Measurements from ENCODE around the gene HYAL1.

HYAL1 gene

GRCh38 chr3:50325497-50326181, 22.3 kb upstream of the HYAL1 start:
- TF ChIP-seq, protein P1, sequence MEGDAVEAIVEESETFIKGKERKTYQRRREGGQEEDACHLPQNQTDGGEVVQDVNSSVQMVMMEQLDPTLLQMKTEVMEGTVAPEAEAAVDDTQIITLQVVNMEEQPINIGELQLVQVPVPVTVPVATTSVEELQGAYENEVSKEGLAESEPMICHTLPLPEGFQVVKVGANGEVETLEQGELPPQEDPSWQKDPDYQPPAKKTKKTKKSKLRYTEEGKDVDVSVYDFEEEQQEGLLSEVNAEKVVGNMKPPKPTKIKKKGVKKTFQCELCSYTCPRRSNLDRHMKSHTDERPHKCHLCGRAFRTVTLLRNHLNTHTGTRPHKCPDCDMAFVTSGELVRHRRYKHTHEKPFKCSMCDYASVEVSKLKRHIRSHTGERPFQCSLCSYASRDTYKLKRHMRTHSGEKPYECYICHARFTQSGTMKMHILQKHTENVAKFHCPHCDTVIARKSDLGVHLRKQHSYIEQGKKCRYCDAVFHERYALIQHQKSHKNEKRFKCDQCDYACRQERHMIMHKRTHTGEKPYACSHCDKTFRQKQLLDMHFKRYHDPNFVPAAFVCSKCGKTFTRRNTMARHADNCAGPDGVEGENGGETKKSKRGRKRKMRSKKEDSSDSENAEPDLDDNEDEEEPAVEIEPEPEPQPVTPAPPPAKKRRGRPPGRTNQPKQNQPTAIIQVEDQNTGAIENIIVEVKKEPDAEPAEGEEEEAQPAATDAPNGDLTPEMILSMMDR (IDR thresholded peaks at IDR 0.05; ENCODE audit: low read length, missing control alignments), result no peak
- no peak overlapping the region for H3K4me3 ChIP-seq (replicated peaks; ENCODE audit: low read depth, low read length)
- no peak for DNase-seq (ENCODE audit: low read depth)

GRCh38 chr3:50325113-50325480, 21.7 kb upstream of the HYAL1 start:
- TF ChIP-seq, protein P1 (IDR thresholded peaks at IDR 0.05; ENCODE audit: low read length, missing control alignments), result no peak
- no peak for DNase-seq (ENCODE audit: low read depth)
- H3K4me3 ChIP-seq (replicated peaks; ENCODE audit: low read depth, low read length), result no peak overlapping the region

- TF ChIP-seq, protein P1 (IDR thresholded peaks at IDR 0.05; ENCODE audit: low read length, missing control alignments), result peak; percentile 89
- peak; percentile 73 for DNase-seq (ENCODE audit: low read depth)
- no peak overlapping the region for H3K4me3 ChIP-seq (replicated peaks; ENCODE audit: low read depth, low read length)
Measured at GRCh38 chr3:50324351-50325112, 21.2 kb upstream of the HYAL1 start.

GRCh38 chr3:50323614-50324199, 20.3 kb upstream of the HYAL1 start:
- no peak for DNase-seq (ENCODE audit: low read depth)
- TF ChIP-seq, protein P1 (IDR thresholded peaks at IDR 0.05; ENCODE audit: low read length, missing control alignments), result no peak
- H3K4me3 ChIP-seq (replicated peaks; ENCODE audit: low read depth, low read length), result no peak overlapping the region

DNA sequence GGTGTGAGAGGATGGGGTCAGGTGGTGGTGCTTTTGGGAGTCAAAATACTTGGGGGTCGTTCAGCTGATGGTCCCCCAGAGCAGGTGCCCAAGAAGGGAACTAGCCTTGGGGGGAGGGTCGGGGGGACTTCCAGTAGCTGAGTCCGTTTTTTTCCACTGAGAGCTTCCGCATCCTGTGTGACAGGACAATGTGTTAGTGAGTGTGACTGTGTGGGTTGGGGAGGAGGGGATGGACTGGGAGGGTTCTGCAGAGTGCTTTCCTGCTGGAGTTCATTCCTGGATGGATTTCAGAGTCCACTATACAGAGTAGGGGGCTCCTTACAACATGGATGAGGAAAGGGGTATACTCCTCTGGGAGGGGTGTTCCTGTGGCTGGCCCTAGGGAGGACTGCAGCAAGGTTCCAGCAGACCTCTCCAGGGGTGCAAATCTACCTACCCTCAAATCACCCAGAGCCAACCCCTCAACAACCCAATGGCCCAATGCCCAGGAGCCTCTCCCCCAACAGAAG, 19.8 kb upstream of the HYAL1 start:
- DNase-seq (ENCODE audit: low read depth), result no peak
- TF ChIP-seq, protein P1 (IDR thresholded peaks at IDR 0.05; ENCODE audit: low read length, missing control alignments), result no peak

DNA sequence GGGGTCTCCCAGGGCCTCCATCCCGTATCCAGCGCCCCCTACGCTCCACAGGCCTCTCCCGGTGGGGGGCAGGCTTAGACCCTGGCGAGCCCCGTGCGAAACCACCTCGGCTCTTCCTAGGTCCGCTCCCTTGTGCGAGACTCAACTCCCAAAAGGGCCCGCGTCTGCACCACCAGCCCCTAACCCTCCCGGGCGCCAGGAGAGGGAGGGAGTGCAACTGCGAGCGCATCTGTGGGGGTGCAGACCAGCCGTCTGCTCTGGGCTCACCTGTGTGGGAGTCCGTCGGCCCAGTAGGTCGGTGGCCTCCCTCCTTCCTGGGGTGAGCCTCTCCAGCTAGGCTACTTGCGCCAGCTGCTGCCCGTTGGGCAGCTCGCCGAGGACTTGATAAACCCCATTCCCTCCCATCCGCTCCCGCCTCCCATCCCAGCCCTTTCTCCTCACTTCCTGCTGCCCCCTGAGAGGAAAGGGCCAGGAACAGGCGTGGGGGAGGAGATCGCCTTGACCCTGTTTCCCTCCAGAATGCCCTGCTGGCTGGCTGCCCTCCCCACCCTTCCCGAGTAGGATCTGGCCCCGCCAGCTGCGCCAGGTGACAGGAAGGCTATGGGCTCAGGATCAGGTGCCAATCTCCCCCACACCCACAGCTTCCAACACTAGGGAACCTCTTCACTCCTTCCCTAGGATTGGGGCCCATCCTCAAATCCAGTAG, 19.2 kb upstream of the HYAL1 start, which contains the start of gene HYAL2:
TSS of gene HYAL2 (minus strand) at position 360 of the 706 bp plus-strand sequence. CDS start 2,256 bp downstream, outside the sequence.
- H3K4me3 ChIP-seq (replicated peaks; ENCODE audit: low read depth, low read length), result peak within 1 kb of the TSS; percentile 79
- peak; percentile 62 for DNase-seq (ENCODE audit: low read depth)
- TF ChIP-seq, protein P1 (IDR thresholded peaks at IDR 0.05; ENCODE audit: low read length, missing control alignments), result no peak

More for the DNA sequence above, 19.8 kb upstream of the HYAL1 start:
- peak overlapping the region; percentile 79 for H3K4me3 ChIP-seq (replicated peaks; ENCODE audit: low read depth, low read length)

All from fibroblast of pulmonary artery (primary cell).